Activated T-helper 1 cell treated with anti-CD3 and anti-CD28 coated beads, Interleukin-12 subunit alpha, Interleukin-12 subunit beta, Interleukin-2, Interleukin-4 antibody, amounts not matched to agents 30 ng/mL and 10 ng/mL and 1 ng/mL, durations not matched to agents 14 hours and 24 hours and 36 hours (primary cell): ENCODE data around the gene YAP1. TPM values are rescaled to one million over a fixed set of nuclear protein-coding genes. Genes with fewer than 3 reads are reported as not detected.
A peak's percentile ranks its signal among the peaks of the same experiment; 100 is the strongest.

Experiments
- DNase-seq: peaks from one replicate; pipeline ENCODE4 v3.0.0; 2021; ENCODE audit warnings: low spot score
- H3K27ac Mint-ChIP-seq: one replicate; pipeline ENCODE4 v1.8.0; 2021; ENCODE audit warnings: mild to moderate bottlenecking, mixed read lengths
- H3K27me3 Mint-ChIP-seq: one replicate; pipeline ENCODE4 v1.8.0; 2022; ENCODE audit warnings: mild to moderate bottlenecking, moderate library complexity, mixed read lengths; ENCODE audit not compliant: insufficient read depth
- H3K36me3 Mint-ChIP-seq: one replicate; pipeline ENCODE4 v1.8.0; 2021; ENCODE audit warnings: low read depth, mixed read lengths
- H3K4me1 Mint-ChIP-seq: one replicate; pipeline ENCODE4 v1.8.0; 2021; ENCODE audit warnings: low read depth, mixed read lengths
- H3K4me3 Mint-ChIP-seq: one replicate; pipeline ENCODE4 v1.8.0; 2021; ENCODE audit warnings: mild to moderate bottlenecking, moderate library complexity, mixed read lengths
- H3K9me3 Mint-ChIP-seq: one replicate; pipeline ENCODE4 v1.8.0; 2021; ENCODE audit warnings: mixed read lengths
- intact Hi-C: fragments of 100-400 bp; cut with micrococcal nuclease; formaldehyde crosslinking; loops from one replicate; pipeline ENCODE4 v1.15.1; 2024
- total RNA-seq: library from RNA; stranded (reverse); gene quantifications from 2 replicates; pipeline ENCODE4 v1.2.3, GENCODE V29; 2022

The YAP1 gene
- 0.10 TPM in 2 replicates for total RNA-seq

DNA sequence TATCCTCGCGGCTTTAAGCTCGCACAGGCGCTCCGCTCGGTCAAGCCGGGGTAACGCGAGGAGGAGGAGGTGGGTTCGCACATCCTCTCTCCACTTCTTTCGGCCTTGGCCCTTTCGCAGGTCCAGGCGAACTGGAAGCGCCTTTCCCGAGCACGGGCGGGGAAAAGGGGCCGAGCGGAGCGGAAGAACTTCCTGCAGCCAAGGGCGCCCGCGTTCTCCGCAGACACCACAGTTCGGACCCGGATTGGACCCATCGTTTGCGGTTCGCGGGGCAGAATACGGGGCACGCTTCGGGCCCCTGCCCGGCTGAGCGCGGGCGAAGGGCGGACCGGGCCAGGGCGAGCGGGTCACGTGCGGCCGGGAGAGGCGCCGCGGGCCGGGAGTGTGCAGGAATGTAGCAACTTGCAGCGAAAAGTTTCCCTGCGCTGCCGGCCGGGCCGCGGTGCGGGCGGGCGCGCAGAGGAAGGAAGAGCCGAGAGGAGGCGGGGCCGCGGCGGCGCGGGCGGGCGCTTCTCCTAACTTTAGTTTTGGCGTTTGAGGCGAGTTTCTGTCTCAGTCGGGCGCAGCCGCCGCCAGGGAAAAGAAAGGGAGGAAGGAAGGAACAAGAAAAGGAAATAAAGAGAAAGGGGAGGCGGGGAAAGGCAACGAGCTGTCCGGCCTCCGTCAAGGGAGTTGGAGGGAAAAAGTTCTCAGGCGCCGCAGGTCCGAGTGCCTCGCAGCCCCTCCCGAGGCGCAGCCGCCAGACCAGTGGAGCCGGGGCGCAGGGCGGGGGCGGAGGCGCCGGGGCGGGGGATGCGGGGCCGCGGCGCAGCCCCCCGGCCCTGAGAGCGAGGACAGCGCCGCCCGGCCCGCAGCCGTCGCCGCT, at the start of gene YAP1:
YAP1 (plus strand) TSS at position 552 of the 865 bp plus-strand sequence. CDS start 402 bp downstream, outside the sequence.
- no peaks in the 10 kb centered on the region for H3K9me3 Mint-ChIP-seq
- H3K36me3 Mint-ChIP-seq: no peaks in the 10 kb centered on the region
- peak; percentile 55 for DNase-seq
- H3K4me3 Mint-ChIP-seq: peak within 1 kb of the TSS; percentile 93
- H3K27me3 Mint-ChIP-seq: peaks cover 65% of the 10 kb centered on the region
- peaks cover 7% of the 10 kb centered on the region for H3K4me1 Mint-ChIP-seq
- intact Hi-C loops: loop anchor here (5.0 kb wide), 2 partner anchors 162 to 193 kb away; partner anchors contain the start of genes ANGPTL5 and CEP126
- H3K27ac Mint-ChIP-seq: peak within 1 kb of the TSS; percentile 75

DNA sequence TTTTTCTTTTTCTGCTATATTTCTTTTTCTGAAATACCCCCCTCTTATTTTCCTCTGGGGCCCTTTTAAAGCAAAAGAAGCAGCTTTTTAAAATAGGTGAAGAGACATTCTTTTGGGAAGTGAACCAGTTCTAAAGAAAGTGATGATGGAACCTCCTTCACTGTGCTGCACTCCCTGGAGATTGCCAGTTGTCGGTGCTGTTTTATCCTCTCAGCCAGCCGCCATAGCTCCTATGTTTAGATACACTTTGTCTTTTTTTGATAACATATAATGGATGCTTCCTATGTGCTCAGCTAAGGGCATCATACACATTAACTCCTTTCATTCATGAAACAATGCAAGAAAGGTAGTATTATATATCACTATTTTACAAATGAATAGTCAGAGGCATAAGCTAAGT, 49.0 kb upstream of the YAP1 start:
- Mint-ChIP-seq H3K4me3 (no peak overlapping the region), H3K27ac (no peak overlapping the region), H3K36me3 (no peaks in the 10 kb centered on the region), H3K9me3 (no peaks in the 10 kb centered on the region), H3K27me3 (peaks cover 3% of the 10 kb centered on the region), H3K4me1 (no peaks in the 10 kb centered on the region)
- intact Hi-C loops: no loop called here
- DNase-seq: no peak

DNA sequence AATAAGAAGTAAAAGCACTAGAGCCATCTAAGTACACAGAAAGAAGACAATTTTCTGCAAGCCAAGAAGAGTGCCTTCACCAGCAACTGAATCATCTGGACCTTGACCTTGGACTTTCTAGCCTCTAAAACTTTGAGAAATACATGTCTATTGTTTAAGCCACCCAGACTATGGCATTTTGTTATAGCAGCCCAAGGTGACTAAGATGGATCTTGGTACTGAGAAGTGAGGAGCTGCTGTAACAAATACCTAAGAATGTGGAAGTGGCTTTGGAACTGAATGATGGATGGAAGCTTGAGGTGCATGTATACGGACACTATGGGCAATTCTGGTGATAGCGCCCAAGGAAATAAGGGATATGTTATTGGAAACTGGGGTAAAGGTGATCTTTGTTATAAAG, 48.1 kb upstream of the YAP1 start:
- H3K27me3 Mint-ChIP-seq: peaks cover 3% of the 10 kb centered on the region
- no peak overlapping the region for H3K27ac Mint-ChIP-seq
- H3K4me3 Mint-ChIP-seq: no peak overlapping the region
- intact Hi-C loops: no loop called here
- no peak for DNase-seq
- no peaks in the 10 kb centered on the region for H3K4me1 Mint-ChIP-seq
- no peaks in the 10 kb centered on the region for H3K36me3 Mint-ChIP-seq
- no peaks in the 10 kb centered on the region for H3K9me3 Mint-ChIP-seq

DNA sequence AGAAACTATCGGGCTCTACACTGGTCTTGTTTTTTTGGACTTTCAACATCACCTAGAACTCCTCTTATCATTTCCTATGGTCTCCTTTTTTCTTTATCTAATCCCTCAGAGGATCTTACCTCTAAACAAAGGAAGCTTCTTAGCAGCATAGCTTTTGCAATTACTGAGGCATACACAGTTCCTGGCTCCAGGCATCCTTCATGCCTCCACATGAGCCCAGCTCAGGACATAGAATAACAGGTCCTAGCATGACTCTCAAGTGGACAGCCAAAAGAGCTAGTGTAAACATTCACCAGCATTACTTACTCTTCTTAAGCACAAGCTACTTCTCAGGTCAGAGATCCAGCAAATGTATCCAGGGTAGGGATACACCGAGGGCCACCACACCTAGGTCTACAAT, 45.9 kb upstream of the YAP1 start:
- no peaks in the 10 kb centered on the region for H3K4me1 Mint-ChIP-seq

DNA sequence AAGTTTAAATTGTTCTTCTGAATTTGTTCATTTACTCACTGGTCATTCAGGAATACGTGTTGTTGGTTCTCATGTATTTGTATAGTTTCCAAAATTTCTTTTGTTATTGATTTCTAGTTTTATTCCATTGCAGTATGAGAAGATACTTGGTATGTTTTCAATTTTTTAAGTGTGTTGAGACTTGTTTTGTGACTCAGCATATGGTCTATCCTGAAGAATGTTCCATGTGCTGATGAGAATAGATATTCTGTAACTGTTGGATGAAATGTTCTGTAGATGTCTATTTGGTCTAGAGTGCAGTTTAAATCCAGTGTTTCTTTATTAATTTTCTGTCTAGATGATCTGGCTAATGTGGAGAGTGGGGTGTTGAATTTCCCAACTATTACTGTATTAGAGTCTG, 39.5 kb upstream of the YAP1 start:
- Mint-ChIP-seq H3K36me3 (no peaks in the 10 kb centered on the region), H3K27me3 (peaks cover 6% of the 10 kb centered on the region), H3K27ac (no peak overlapping the region), H3K4me1 (no peaks in the 10 kb centered on the region), H3K4me3 (no peak overlapping the region), H3K9me3 (peaks cover 24% of the 10 kb centered on the region)
- DNase-seq: no peak
- intact Hi-C loops: no loop called here

More for the DNA sequence above, 45.9 kb upstream of the YAP1 start:
- Mint-ChIP-seq H3K4me3 (no peak overlapping the region), H3K27me3 (peaks cover 3% of the 10 kb centered on the region), H3K9me3 (no peaks in the 10 kb centered on the region), H3K27ac (no peak overlapping the region), H3K36me3 (no peaks in the 10 kb centered on the region)
- no peak for DNase-seq
- intact Hi-C loops: no loop called here

DNA sequence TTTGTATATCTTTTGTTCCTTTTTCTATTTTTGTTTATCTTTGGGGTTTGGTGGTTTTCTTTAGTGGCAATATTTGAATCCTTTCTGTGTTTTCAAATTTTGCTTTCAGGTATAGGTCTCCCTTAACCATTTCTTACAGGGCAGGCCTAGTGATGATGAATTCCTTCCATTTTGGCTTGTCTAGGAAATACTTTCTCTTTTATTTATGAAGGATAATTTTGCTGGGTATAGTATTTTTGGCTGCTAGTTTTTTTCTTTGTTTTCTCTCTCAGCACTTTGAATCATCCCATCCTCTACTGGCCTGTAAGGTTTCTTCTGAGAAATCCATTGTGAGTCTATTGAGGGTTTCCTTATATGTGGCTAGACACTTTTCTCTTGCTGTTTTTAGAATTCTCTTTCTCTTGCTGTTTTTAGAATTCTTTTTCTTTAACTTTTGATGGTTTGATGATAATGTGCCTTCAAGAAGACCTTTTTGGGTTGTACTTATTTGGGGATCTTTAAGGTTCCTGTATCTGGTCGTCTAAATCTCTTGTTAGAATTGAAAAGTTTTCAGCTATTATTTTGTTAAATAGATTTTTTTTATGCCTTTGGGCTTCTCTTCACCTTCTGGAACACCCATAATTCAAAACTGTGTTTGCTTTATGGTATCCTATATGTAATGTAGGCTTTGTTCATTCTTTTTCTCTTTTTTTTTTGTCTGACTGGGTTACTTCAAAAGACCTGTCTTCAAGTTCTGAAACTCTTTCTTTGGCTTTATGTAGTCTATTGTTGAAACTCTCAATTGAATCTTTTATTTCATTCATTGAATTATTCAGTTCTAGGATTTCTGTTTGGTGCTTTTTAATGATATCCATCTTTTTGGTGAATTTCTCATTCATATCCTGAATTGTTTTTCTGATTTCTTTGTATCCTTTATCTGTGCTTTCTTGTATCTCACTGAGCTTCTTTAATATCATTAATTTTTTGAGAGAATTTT, 38.5 kb upstream of the YAP1 start:
- Mint-ChIP-seq H3K27ac (no peak overlapping the region), H3K36me3 (no peaks in the 10 kb centered on the region)

DNA sequence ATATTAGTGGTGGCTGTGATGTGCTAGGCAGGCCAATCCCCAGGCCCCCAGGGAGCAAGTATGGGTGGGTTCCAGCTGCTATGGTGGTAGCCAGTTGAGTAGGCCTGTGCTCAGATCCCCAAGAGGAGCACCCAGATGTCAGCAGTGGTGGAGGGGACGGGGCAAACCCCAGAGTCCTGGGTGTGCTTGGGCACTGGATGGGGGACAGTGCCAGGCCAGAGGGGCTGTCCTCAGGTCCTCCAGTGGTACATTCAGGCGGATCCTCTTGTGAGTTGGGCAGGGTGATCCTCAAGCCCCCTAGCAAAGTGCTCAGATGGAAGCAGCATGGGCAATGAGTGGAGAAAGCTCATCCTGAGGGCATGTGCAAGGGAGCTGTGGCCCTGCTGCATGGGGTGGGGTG, 37.0 kb upstream of the YAP1 start:
- Mint-ChIP-seq H3K4me3 (no peak overlapping the region), H3K27me3 (peaks cover 6% of the 10 kb centered on the region), H3K36me3 (no peaks in the 10 kb centered on the region), H3K9me3 (peaks cover 24% of the 10 kb centered on the region), H3K27ac (no peak overlapping the region), H3K4me1 (no peaks in the 10 kb centered on the region)
- intact Hi-C loops: no loop called here
- no peak for DNase-seq

More for the DNA sequence above, 38.5 kb upstream of the YAP1 start:
- Mint-ChIP-seq H3K9me3 (peaks cover 24% of the 10 kb centered on the region), H3K4me3 (no peak overlapping the region), H3K27me3 (peaks cover 6% of the 10 kb centered on the region), H3K4me1 (no peaks in the 10 kb centered on the region)
- intact Hi-C loops: no loop called here
- DNase-seq: no peak

DNA sequence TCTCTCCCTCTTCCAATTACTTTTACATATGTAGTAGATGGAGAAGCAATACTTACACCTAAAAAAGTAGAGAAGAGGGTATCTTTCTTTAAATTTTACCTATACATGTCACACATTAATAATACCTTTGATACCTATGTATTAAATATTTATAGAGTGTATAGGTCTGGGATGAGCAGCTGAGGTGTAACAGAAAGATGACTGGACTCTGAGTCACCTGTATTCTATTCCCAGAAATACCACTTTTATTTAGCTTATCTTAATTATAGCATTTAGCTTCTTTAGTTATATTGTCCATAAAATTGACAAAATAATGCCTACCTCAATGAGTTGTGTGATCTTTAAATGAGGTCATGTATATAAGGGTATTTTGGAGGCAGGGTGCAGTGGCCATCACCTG, 30.6 kb upstream of the YAP1 start:
- H3K27ac Mint-ChIP-seq: no peak overlapping the region
- intact Hi-C loops: no loop called here
- no peak overlapping the region for H3K4me3 Mint-ChIP-seq
- no peaks in the 10 kb centered on the region for H3K4me1 Mint-ChIP-seq
- H3K36me3 Mint-ChIP-seq: no peaks in the 10 kb centered on the region
- DNase-seq: no peak
- peaks cover 3% of the 10 kb centered on the region for H3K27me3 Mint-ChIP-seq
- H3K9me3 Mint-ChIP-seq: no peaks in the 10 kb centered on the region

DNA sequence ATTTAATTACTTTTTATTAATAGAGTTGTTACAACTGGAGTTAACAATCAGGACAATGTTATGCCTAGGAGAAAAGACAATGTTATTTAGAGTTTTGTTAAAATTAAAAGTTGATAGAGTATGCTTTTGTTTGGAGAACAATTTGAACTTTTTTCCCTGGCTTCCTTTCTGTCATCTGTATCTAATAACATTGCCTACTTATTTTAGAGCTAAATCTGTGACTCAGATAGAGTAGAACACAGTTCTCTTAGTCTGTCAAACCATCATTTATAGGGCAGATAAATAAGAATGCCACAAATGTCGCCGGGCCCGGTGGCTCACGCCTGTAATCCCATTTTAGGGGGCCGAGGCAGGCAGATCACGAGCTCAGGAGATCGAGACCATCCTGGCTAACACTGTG, 28.9 kb upstream of the YAP1 start:
- no peak for DNase-seq
- H3K4me1 Mint-ChIP-seq: no peaks in the 10 kb centered on the region
- H3K27ac Mint-ChIP-seq: no peak overlapping the region
- intact Hi-C loops: no loop called here
- H3K36me3 Mint-ChIP-seq: no peaks in the 10 kb centered on the region
- no peaks in the 10 kb centered on the region for H3K27me3 Mint-ChIP-seq
- H3K4me3 Mint-ChIP-seq: no peak overlapping the region
- no peaks in the 10 kb centered on the region for H3K9me3 Mint-ChIP-seq

DNA sequence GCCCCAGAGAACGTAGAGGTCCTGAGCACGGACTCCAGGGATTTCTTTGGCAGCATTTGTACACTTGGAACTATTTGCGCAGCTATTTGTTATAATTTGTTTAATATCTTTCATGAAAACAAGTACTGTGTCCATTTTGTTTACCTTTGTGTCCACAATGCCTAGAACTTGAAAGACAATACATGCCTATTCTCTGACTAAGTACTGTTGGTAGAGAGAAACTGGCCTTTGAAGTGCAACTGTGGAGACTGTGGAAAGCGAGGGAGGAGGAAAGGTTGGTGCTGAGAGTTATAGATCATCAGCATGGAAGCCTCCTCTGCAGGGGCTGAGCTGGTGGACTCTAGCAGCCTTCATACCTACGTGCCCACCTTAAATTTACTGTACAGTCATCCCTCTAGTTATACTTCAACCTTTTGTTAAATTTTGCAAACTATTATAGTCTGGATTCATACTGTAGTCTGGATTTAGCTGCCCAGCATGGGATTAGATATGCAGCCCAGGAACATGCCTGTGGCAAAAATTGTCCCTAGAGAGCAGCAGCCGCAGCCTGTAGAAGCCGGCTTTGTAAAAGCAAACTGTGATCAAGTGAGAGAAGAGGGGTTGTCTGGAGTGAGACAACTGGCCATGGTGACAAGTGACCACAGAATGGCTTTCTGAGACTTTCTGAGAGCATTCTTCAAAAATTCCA, 24.2 kb upstream of the YAP1 start:
- intact Hi-C loops: no loop called here
- no peak for DNase-seq
- Mint-ChIP-seq H3K36me3 (no peaks in the 10 kb centered on the region), H3K4me3 (no peak overlapping the region), H3K27ac (no peak overlapping the region), H3K9me3 (no peaks in the 10 kb centered on the region), H3K27me3 (peaks cover 6% of the 10 kb centered on the region), H3K4me1 (no peaks in the 10 kb centered on the region)

DNA sequence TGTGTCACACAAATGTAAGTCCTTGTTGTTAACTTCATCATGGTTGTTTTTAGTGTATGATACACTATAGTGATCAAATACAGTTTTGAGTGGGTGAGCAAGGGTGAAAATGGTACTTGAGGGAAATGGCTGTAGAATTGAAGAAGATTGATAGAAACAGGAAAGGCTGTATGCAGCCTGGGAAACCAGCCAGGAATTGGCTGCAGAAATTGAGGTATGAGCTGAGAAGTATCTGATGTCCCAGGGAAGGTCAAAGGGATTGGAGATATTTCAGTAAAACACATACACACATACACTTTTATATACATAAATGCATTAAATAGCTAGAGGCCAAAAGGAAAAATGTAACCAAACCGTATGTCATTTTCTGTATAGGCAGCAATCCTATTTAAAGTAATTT, 13.1 kb upstream of the YAP1 start:
- no peaks in the 10 kb centered on the region for H3K36me3 Mint-ChIP-seq
- no peak overlapping the region for H3K27ac Mint-ChIP-seq
- no peaks in the 10 kb centered on the region for H3K9me3 Mint-ChIP-seq
- intact Hi-C loops: no loop called here
- H3K4me3 Mint-ChIP-seq: no peak overlapping the region
- no peaks in the 10 kb centered on the region for H3K4me1 Mint-ChIP-seq
- H3K27me3 Mint-ChIP-seq: no peaks in the 10 kb centered on the region
- no peak for DNase-seq

DNA sequence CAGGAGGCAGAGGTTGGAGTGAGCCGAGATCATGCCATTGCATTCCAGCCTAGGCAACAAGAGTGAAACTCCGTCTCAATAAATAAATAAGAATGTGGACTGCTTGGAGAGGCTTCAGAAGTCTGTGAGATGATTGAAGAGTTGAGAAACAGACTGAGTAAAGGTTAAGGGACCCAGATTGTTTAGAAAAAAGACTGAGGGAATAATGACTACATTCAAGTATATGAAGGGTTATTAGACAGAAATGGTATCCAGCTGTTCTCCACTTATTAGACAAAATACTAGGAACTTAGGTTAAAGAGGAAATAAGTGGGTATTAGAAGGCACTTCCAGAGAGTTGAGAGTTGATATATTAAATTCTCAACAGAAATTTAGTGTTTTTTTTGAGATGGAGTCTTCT, 10.5 kb upstream of the YAP1 start:
- intact Hi-C loops: no loop called here
- Mint-ChIP-seq H3K9me3 (no peaks in the 10 kb centered on the region), H3K27me3 (peaks cover 6% of the 10 kb centered on the region), H3K36me3 (no peaks in the 10 kb centered on the region), H3K27ac (no peak overlapping the region), H3K4me3 (no peak overlapping the region), H3K4me1 (no peaks in the 10 kb centered on the region)
- no peak for DNase-seq
